Measurements from ENCODE around the gene TCF12. TPM values are rescaled to one million over a fixed set of nuclear protein-coding genes. Genes with fewer than 3 reads are reported as not detected.

The TCF12 gene
- total RNA-seq, 1 donor from 2014 or later: 144 TPM

- no peak overlapping the region for H3K27ac ChIP-seq
- no peaks in the 10 kb centered on the region for H3K27me3 ChIP-seq
- intact Hi-C loops (cut with DNase I): loop anchor here (5.0 to 10.0 kb wide), 2 partner anchors 322 to 650 kb away; no protein-coding TSS in a partner anchor
- H3K4me1 ChIP-seq: peaks cover 7 to 17% of the 10 kb centered on the region in 2 donors
- H3K36me3 ChIP-seq: no peaks in the 10 kb centered on the region
- H3K4me3 ChIP-seq: no peak overlapping the region
- no peak for TF ChIP-seq CTCF (IDR thresholded peaks at IDR 0.05)
- no peaks in the 10 kb centered on the region for H3K9me3 ChIP-seq
- DNase-seq (ENCODE audit: low spot score in 2 of 2): no peak
Measured at GRCh38 chr15:57144448-57144847, 226.0 kb downstream of the TCF12 start.

GRCh38 chr15:57146506-57147201, 228.2 kb downstream of the TCF12 start:
- peak; percentile 51 to 69 (median 57) for TF ChIP-seq CTCF (IDR thresholded peaks at IDR 0.05)
- H3K27ac ChIP-seq: peak overlapping the region; percentile 12 to 28
- H3K36me3 ChIP-seq: no peaks in the 10 kb centered on the region
- no peaks in the 10 kb centered on the region for H3K27me3 ChIP-seq
- peaks cover 0 to 5% of the 10 kb centered on the region in 2 donors for H3K9me3 ChIP-seq
- DNase-seq (ENCODE audit: low spot score in 2 of 2): no peak
- intact Hi-C loops (cut with DNase I): loop anchor here (1.0 to 10.0 kb wide), 5 partner anchors 66 to 652 kb away; partner anchors contain the start of gene TCF12
- H3K4me1 ChIP-seq: peaks cover 7 to 28% of the 10 kb centered on the region in 2 donors
- H3K4me3 ChIP-seq: peak overlapping the region; percentile 18 to 36

- no peak for DNase-seq (ENCODE audit: low spot score in 2 of 2)
- H3K4me3 ChIP-seq: no peak overlapping the region
- peaks cover 7 to 28% of the 10 kb centered on the region in 2 donors for H3K4me1 ChIP-seq
- intact Hi-C loops (cut with DNase I): loop anchor here (5.0 to 10.0 kb wide), 4 partner anchors 65 to 653 kb away; partner anchors contain the start of gene TCF12
- peaks cover 0 to 3% of the 10 kb centered on the region in 2 donors for H3K36me3 ChIP-seq
- H3K27me3 ChIP-seq: no peaks in the 10 kb centered on the region
- peaks cover 8 to 14% of the 10 kb centered on the region in 2 donors for H3K9me3 ChIP-seq
- no peak overlapping the region for H3K27ac ChIP-seq
- no peak for TF ChIP-seq CTCF (IDR thresholded peaks at IDR 0.05)
Measured at GRCh38 chr15:57147621-57148020, 229.2 kb downstream of the TCF12 start.

- Histone ChIP-seq H3K36me3 (peaks cover 0 to 3% of the 10 kb centered on the region in 2 donors), H3K4me3 (no peak overlapping the region), H3K9me3 (peaks cover 8 to 15% of the 10 kb centered on the region in 2 donors), H3K27ac (no peak overlapping the region), H3K27me3 (no peaks in the 10 kb centered on the region), H3K4me1 (peaks cover 7 to 28% of the 10 kb centered on the region in 2 donors)
- intact Hi-C loops (cut with DNase I): loop anchor here (5.0 to 10.0 kb wide), 4 partner anchors 64 to 653 kb away; partner anchors contain the start of gene TCF12
- no peak for TF ChIP-seq CTCF (IDR thresholded peaks at IDR 0.05)
- DNase-seq (ENCODE audit: low spot score in 2 of 2): no peak
Measured at GRCh38 chr15:57148262-57148661, 229.8 kb downstream of the TCF12 start.

GRCh38 chr15:57149196-57149595, 230.8 kb downstream of the TCF12 start:
- Histone ChIP-seq H3K4me1 (peaks cover 7 to 28% of the 10 kb centered on the region in 2 donors), H3K27ac (peak overlapping the region; percentile 54 to 65)
- intact Hi-C loops (cut with DNase I): loop anchor here (5.0 to 10.0 kb wide), 4 partner anchors 63 to 654 kb away; partner anchors contain the start of gene TCF12

More at GRCh38 chr15:57149196-57149595, 230.8 kb downstream of the TCF12 start:
- peaks cover 0 to 3% of the 10 kb centered on the region in 2 donors for H3K36me3 ChIP-seq
- DNase-seq (ENCODE audit: low spot score in 2 of 2): no peak
- H3K9me3 ChIP-seq: peaks cover 8 to 15% of the 10 kb centered on the region in 2 donors
- no peak for TF ChIP-seq CTCF (IDR thresholded peaks at IDR 0.05)
- H3K4me3 ChIP-seq: no peak overlapping the region
- H3K27me3 ChIP-seq: no peaks in the 10 kb centered on the region
